Measurements from ENCODE around the gene PACSIN1.

Gene PACSIN1

DNA sequence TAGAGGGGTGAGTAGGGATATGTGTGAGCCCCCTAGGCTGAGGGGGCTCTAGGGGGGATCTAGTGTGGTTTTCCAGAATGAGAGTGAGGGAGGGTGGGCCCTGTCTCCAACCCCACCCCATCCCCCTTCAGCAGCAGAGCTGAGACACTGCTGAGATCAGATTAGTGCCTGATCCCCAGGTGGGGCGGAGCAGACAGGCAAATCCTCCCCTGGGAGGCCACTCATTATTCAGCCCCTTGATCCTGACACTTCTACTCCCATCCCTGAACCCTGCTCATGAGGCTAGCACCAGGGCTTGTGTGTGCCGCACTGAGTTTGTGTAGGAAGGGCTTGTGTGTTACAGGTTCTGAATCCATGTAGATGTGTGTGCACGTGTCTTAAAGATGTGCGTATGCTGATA lies 47.8 kb downstream of the PACSIN1 start:
- TF ChIP-seq, protein P1, sequence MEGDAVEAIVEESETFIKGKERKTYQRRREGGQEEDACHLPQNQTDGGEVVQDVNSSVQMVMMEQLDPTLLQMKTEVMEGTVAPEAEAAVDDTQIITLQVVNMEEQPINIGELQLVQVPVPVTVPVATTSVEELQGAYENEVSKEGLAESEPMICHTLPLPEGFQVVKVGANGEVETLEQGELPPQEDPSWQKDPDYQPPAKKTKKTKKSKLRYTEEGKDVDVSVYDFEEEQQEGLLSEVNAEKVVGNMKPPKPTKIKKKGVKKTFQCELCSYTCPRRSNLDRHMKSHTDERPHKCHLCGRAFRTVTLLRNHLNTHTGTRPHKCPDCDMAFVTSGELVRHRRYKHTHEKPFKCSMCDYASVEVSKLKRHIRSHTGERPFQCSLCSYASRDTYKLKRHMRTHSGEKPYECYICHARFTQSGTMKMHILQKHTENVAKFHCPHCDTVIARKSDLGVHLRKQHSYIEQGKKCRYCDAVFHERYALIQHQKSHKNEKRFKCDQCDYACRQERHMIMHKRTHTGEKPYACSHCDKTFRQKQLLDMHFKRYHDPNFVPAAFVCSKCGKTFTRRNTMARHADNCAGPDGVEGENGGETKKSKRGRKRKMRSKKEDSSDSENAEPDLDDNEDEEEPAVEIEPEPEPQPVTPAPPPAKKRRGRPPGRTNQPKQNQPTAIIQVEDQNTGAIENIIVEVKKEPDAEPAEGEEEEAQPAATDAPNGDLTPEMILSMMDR (IDR thresholded peaks at IDR 0.05; ENCODE audit: insufficient read depth, low read depth, low read length, missing control alignments): no peak
- no peak overlapping the region for H3K4me3 ChIP-seq (ENCODE audit: low read length)
- DNase-seq (ENCODE audit: low read depth): no peak

DNA sequence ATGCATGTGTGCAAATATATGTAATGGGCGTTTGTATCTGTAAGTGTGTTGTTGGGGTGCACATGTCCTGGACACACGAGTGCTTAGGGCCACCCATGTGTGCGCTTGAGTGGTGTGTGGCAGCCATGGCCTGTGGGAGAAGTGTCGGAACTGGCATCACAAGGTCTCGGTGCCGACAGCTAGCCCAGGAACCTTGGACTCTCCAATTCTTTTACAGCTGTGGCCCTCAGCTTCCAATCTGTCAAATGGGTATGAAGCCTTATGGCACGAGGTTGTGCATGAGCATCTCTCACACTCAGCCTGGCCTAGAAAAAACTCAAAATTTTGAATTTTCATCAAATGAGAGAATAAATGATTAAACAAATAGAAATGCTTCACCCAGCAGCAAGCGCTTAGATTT lies 48.2 kb downstream of the PACSIN1 start:
- no peak overlapping the region for H3K4me3 ChIP-seq (ENCODE audit: low read length)
- TF ChIP-seq, protein P1 (IDR thresholded peaks at IDR 0.05; ENCODE audit: insufficient read depth, low read depth, low read length, missing control alignments): no peak
- DNase-seq (ENCODE audit: low read depth): no peak

GRCh38 chr6:34514593-34515472 lies 49.0 kb downstream of the PACSIN1 start:
- no peak for DNase-seq (ENCODE audit: low read depth)
- TF ChIP-seq, protein P1 (IDR thresholded peaks at IDR 0.05; ENCODE audit: insufficient read depth, low read depth, low read length, missing control alignments): no peak
- no peak overlapping the region for H3K4me3 ChIP-seq (ENCODE audit: low read length)

- TF ChIP-seq, protein P1 (IDR thresholded peaks at IDR 0.05; ENCODE audit: insufficient read depth, low read depth, low read length, missing control alignments): no peak
- no peak for DNase-seq (ENCODE audit: low read depth)
- H3K4me3 ChIP-seq (ENCODE audit: low read length): no peak overlapping the region
Measured at GRCh38 chr6:34515473-34516387, 49.9 kb downstream of the PACSIN1 start.

- DNase-seq (ENCODE audit: low read depth): no peak
- H3K4me3 ChIP-seq (ENCODE audit: low read length): no peak overlapping the region
- TF ChIP-seq, protein P1 (IDR thresholded peaks at IDR 0.05; ENCODE audit: insufficient read depth, low read depth, low read length, missing control alignments): no peak
Measured at GRCh38 chr6:34516391-34517324, 50.8 kb downstream of the PACSIN1 start.

- DNase-seq (ENCODE audit: low read depth): no peak
- TF ChIP-seq, protein P1 (IDR thresholded peaks at IDR 0.05; ENCODE audit: insufficient read depth, low read depth, low read length, missing control alignments): no peak
- H3K4me3 ChIP-seq (ENCODE audit: low read length): no peak overlapping the region
Measured at GRCh38 chr6:34517461-34517881, 51.6 kb downstream of the PACSIN1 start.
